Endothelial cell of umbilical vein (primary cell): ENCODE data around the gene CHST11. TPM values are rescaled to one million over a fixed set of nuclear protein-coding genes. Genes with fewer than 3 reads are reported as not detected.

Experiments used
- BruUV-seq: library from RNA; stranded (reverse); fragments of 400-500 nt; replicated peaks from 2 replicates; lab custom pipeline; 2021; lab: Mats Ljungman, UMichigan
- CTCF ChIA-PET: fragments of 300-600, 350-600 bp; sonication (Branson Sonifier 250); formaldehyde crosslinking; loops from one replicate; lab custom pipeline; 2021; ENCODE audit warnings: antibody characterized with exemption, inconsistent platforms; lab: Charles Lee
- POLR2A ChIA-PET: fragments of 300-600, 350-600 bp; sonication (Branson Sonifier 250); formaldehyde crosslinking; loops from one replicate; lab custom pipeline; 2021; ENCODE audit warnings: antibody characterized with exemption, inconsistent platforms; lab: Charles Lee
- DNase-seq: peaks from one replicate; pipeline ENCODE4 v3.0.0-alpha.2; 2011; ENCODE audit warnings: low read depth, low spot score
- FAIRE-seq: peaks from 2 replicates; lab custom pipeline; 2011; peaks lifted over from hg19 to GRCh38; lab: Jason Lieb, UNC
- H2AFZ ChIP-seq: 2 replicates; pipeline ENCODE4 v1.6.0; 2012; ENCODE audit warnings: low read depth, low read length, control low read depth, inconsistent platforms
- H3K27ac ChIP-seq: 2 replicates; pipeline ENCODE4 v1.5.1; 2011; ENCODE audit warnings: low read depth, mild to moderate bottlenecking, control low read depth, low read length, moderate library complexity; ENCODE audit not compliant: insufficient read depth
- H3K27me3 ChIP-seq, 2 experiments: 2 replicates each; pipeline versions ENCODE4 v1.6.0 to v1.6.1; 2011; ENCODE audit warnings: low read length in 2 of 2, mixed read lengths in 1 of 2; ENCODE audit not compliant: control insufficient read depth in 2 of 2, insufficient read depth in 2 of 2
- H3K36me3 ChIP-seq, 2 experiments: 2 replicates in 1 of 2; 3 replicates in 1 of 2; pipeline ENCODE4 v1.5.1; 2011; ENCODE audit warnings: low read length in 2 of 2, mild to moderate bottlenecking in 1 of 2, moderate library complexity in 1 of 2; ENCODE audit not compliant: control insufficient read depth in 2 of 2, insufficient read depth in 2 of 2; ENCODE audit errors: extremely low read depth in 1 of 2
- H3K4me1 ChIP-seq: 3 replicates; pipeline ENCODE4 v1.5.1; 2011; ENCODE audit warnings: mild to moderate bottlenecking, low read length; ENCODE audit not compliant: control insufficient read depth, insufficient read depth; ENCODE audit errors: extremely low read depth
- H3K4me2 ChIP-seq: 2 replicates; pipeline ENCODE4 v1.6.1; 2011; ENCODE audit warnings: low read length, control low read depth, mixed read lengths; ENCODE audit not compliant: insufficient read depth
- H3K4me3 ChIP-seq, 3 experiments: fragments of 200-600 bp in 1 of 3; sonication (generic), shearing (Covaris generic) in 1 of 3; replicated peaks in 1 of 3; 2 replicates each; pipeline ENCODE4 v1.5.1; 2011 to 2016; ENCODE audit warnings: control low read depth in 3 of 3, low read length in 3 of 3, mild to moderate bottlenecking in 2 of 3, inconsistent platforms in 1 of 3, low read depth in 1 of 3, moderate library complexity in 1 of 3; ENCODE audit not compliant: insufficient read depth in 1 of 3
- H3K79me2 ChIP-seq: 2 replicates; pipeline ENCODE4 v1.6.0; 2012; ENCODE audit warnings: low read length, inconsistent platforms; ENCODE audit not compliant: control insufficient read depth, insufficient read depth
- H3K9ac ChIP-seq: replicated peaks from 2 replicates; pipeline ENCODE3; 2011; ENCODE audit warnings: low read length, control low read depth; ENCODE audit not compliant: insufficient read depth; ENCODE audit errors: extremely low read depth
- H3K9me1 ChIP-seq: replicated peaks from 3 replicates; pipeline ENCODE4 v1.6.0; 2011; ENCODE audit warnings: mild to moderate bottlenecking, low read length; ENCODE audit not compliant: control insufficient read depth, insufficient read depth; ENCODE audit errors: extremely low read depth
- H3K9me3 ChIP-seq: replicated peaks from 2 replicates; pipeline ENCODE4 v1.5.1; 2012; ENCODE audit warnings: low read length, inconsistent platforms; ENCODE audit not compliant: control insufficient read depth, insufficient read depth
- H4K20me1 ChIP-seq: replicated peaks from 2 replicates; pipeline ENCODE3; 2011; ENCODE audit warnings: mild to moderate bottlenecking, low read length; ENCODE audit not compliant: control insufficient read depth, insufficient read depth; ENCODE audit errors: extremely low read depth
- EZH2 ChIP-seq: IDR thresholded peaks from 2 replicates; pipeline ENCODE4 v1.6.1; 2012; ENCODE audit warnings: borderline replicate concordance, low read depth, mild to moderate bottlenecking, moderate library complexity, low read length, inconsistent platforms; ENCODE audit not compliant: severe bottlenecking
- FOS ChIP-seq: IDR thresholded peaks from 2 replicates; pipeline ENCODE4 v1.6.1; 2011; ENCODE audit warnings: mild to moderate bottlenecking, low read length, moderate library complexity, borderline replicate concordance; ENCODE audit not compliant: insufficient read depth
- GATA2 ChIP-seq: IDR thresholded peaks from 2 replicates; pipeline ENCODE4 v1.7.0; 2011; ENCODE audit warnings: low read depth, mild to moderate bottlenecking, moderate library complexity, mixed read lengths, low read length; ENCODE audit not compliant: insufficient read length, insufficient read depth
- JUN ChIP-seq: IDR thresholded peaks from 2 replicates; pipeline ENCODE4 v1.6.1; 2011; ENCODE audit warnings: borderline replicate concordance, low read depth; ENCODE audit not compliant: insufficient read length, insufficient read depth
- MYC ChIP-seq: IDR thresholded peaks from one replicate; pipeline ENCODE4 v1.6.1; 2011; ENCODE audit warnings: mild to moderate bottlenecking, low read depth, low read length
- POLR2A ChIP-seq: IDR thresholded peaks from 2 replicates; pipeline ENCODE4 v1.6.1; 2012; ENCODE audit warnings: low read depth, mild to moderate bottlenecking, control low read depth, low read length
- POLR2AphosphoS5 ChIP-seq: IDR thresholded peaks from 2 replicates; pipeline ENCODE4 v1.6.1; 2012; ENCODE audit warnings: low read depth, mild to moderate bottlenecking, control low read depth, low read length, moderate library complexity; ENCODE audit not compliant: insufficient read depth
- dilution Hi-C: fragments of 300-500 bp; cut with MboI; formaldehyde crosslinking; loops from one replicate; pipeline ENCODE4 v1.15.0; 2019; ENCODE audit warnings: low sequenced_read_pairs; ENCODE audit not compliant: extremely low pct_ligation_motif_present
- intact Hi-C: fragments of 100-400 bp; cut with micrococcal nuclease; formaldehyde crosslinking; loops from one replicate; pipeline ENCODE4 v1.10.0; 2022
- polyA plus RNA-seq, 4 experiments: library from polyadenylated mRNA; depleted of rRNA in 3 of 4; stranded (reverse) in 3 of 4; unstranded in 1 of 4; fragments of >200 nt; gene quantifications; 2 replicates each; pipeline versions ENCODE4 v1.2.1 to v1.2.3, GENCODE V29; 2011 to 2012; ENCODE audit warnings: missing spikeins in 1 of 4
- total RNA-seq: library from RNA; stranded (reverse); gene quantifications from 2 replicates; pipeline ENCODE4 v1.2.3, GENCODE V29; 2021
- TF ChIP-seq, protein P1 (sequence below), 2 donors: IDR thresholded peaks; 1 replicate in 1 of 2; 2 replicates in 1 of 2; pipeline ENCODE4 v1.5.1; 2011; ENCODE audit warnings: low read length in 2 of 2, mild to moderate bottlenecking in 2 of 2, moderate library complexity in 2 of 2, control low read depth in 1 of 2, inconsistent platforms in 1 of 2, low read depth in 1 of 2; ENCODE audit not compliant: insufficient read depth in 1 of 2; ENCODE audit errors: extremely low read depth in 1 of 2
- TF ChIP-seq, protein P2 (sequence below): IDR thresholded peaks from 2 replicates; pipeline ENCODE4 v1.6.1; 2011; ENCODE audit not compliant: insufficient read depth, insufficient read length

CHST11 gene
- total and polyA plus RNA-seq, 2 donors (not counting 3 experiments of a cell fraction or from before 2014, with no cell fraction given), result 19.7 to 20.9 TPM

DNA sequence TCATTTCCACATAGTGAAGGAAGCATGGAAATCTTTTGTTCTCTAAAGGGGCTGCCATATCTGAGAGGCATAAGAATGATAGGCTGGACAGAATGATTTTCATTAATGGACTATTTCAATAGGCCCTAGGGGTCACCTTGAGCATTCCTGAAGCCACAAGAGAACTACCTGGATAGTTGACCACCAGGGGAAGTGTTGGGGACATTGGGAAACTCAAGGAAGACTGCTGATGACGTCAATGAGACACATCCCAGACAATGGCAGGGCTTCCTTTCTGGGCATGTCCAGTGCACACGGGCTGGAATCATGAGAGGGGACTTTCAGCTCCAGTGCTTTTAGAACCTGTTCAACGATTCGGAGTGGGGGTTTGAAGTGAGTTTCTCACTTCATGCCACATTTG lies 48.8 kb upstream of the CHST11 start:
- H3K9me3 ChIP-seq, result no peaks in the 10 kb centered on the region
- H2AFZ ChIP-seq, result no peak overlapping the region
- H3K27me3 ChIP-seq, result no peaks in the 10 kb centered on the region
- TF ChIP-seq, protein P1, sequence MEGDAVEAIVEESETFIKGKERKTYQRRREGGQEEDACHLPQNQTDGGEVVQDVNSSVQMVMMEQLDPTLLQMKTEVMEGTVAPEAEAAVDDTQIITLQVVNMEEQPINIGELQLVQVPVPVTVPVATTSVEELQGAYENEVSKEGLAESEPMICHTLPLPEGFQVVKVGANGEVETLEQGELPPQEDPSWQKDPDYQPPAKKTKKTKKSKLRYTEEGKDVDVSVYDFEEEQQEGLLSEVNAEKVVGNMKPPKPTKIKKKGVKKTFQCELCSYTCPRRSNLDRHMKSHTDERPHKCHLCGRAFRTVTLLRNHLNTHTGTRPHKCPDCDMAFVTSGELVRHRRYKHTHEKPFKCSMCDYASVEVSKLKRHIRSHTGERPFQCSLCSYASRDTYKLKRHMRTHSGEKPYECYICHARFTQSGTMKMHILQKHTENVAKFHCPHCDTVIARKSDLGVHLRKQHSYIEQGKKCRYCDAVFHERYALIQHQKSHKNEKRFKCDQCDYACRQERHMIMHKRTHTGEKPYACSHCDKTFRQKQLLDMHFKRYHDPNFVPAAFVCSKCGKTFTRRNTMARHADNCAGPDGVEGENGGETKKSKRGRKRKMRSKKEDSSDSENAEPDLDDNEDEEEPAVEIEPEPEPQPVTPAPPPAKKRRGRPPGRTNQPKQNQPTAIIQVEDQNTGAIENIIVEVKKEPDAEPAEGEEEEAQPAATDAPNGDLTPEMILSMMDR (IDR thresholded peaks at IDR 0.05; ENCODE audit: extremely low read depth in 1 of 2, insufficient read depth in 1 of 2, low read depth in 1 of 2, low read length in 2 of 2), result no peak
- TF ChIP-seq JUN (no peak), MYC (no peak), POLR2AphosphoS5 (no peak), POLR2A (no peak), GATA2 (no peak), FOS (no peak), EZH2 (no peak)
- TF ChIP-seq, protein P2, sequence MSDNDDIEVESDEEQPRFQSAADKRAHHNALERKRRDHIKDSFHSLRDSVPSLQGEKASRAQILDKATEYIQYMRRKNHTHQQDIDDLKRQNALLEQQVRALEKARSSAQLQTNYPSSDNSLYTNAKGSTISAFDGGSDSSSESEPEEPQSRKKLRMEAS, result no peak
- intact Hi-C loops (no loop called here), dilution Hi-C loops (no loop called here)
- H3K36me3 ChIP-seq, result no peaks in the 10 kb centered on the region
- H3K27ac ChIP-seq, result no peak overlapping the region
- POLR2A ChIA-PET, result no interaction called here
- peaks cover 28% of the 10 kb centered on the region for H3K4me1 ChIP-seq
- BruUV-seq, result no TSS peak
- no peak for FAIRE-seq
- H3K4me3 ChIP-seq, result no peak overlapping the region
- no peaks in the 10 kb centered on the region for H3K9me1 ChIP-seq
- H3K4me2 ChIP-seq, result no peak overlapping the region
- H3K9ac ChIP-seq, result no peak overlapping the region
- H3K79me2 ChIP-seq, result no peaks in the 10 kb centered on the region
- no peaks in the 10 kb centered on the region for H4K20me1 ChIP-seq
- CTCF ChIA-PET, result interaction anchor here (0.7 to 2.4 kb wide), 4 partner anchors 11 to 26 kb away, joined by 3 to 20 read pairs (median 4); no protein-coding TSS in a partner anchor
- DNase-seq, result no peak
